IMR-90 (cell line): ENCODE data around the gene PLCL2. TPM values are rescaled to one million over a fixed set of nuclear protein-coding genes. Genes with fewer than 3 reads are reported as not detected.

Experiments used
- ATAC-seq: fragments of 200-7000 bp; cut with Tn5 transposase; 2 replicates; pipeline ENCODE4 v1.9.1; 2020; ENCODE audit warnings: low read depth, mild to moderate bottlenecking, moderate library complexity
- BruUV-seq: library from RNA; stranded (reverse); fragments of 400-500 nt; replicated peaks from 2 replicates; lab custom pipeline; 2021; lab: Mats Ljungman, UMichigan
- CTCF ChIA-PET: fragments of 300-600 bp; formaldehyde crosslinking; extraction: SDS; loops from one replicate; lab custom pipeline; 2021; ENCODE audit warnings: antibody characterized with exemption; lab: Yijun Ruan, JAX
- POLR2A ChIA-PET: fragments of 300-600 bp; sonication (Branson Sonifier 250); formaldehyde crosslinking; loops from one replicate; lab custom pipeline; 2022; ENCODE audit warnings: antibody characterized with exemption; ENCODE audit not compliant: unreplicated experiment; lab: Charles Lee
- DNase-seq: peaks from one replicate; pipeline ENCODE4 v3.0.0; 2013
- H2AFZ ChIP-seq: replicated peaks from 2 replicates; pipeline ENCODE3; 2013; ENCODE audit warnings: low read length, mild to moderate bottlenecking; ENCODE audit not compliant: poor library complexity
- H2AK5ac ChIP-seq: 2 replicates; pipeline ENCODE4 v1.6.1; 2013; ENCODE audit warnings: low read depth, low read length, inconsistent platforms
- H2AK9ac ChIP-seq: replicated peaks from 2 replicates; pipeline ENCODE3; 2013; ENCODE audit warnings: mild to moderate bottlenecking, low read depth, low read length, moderate library complexity; ENCODE audit not compliant: poor library complexity
- H2BK120ac ChIP-seq: 2 replicates; pipeline ENCODE4 v1.6.1; 2013; ENCODE audit warnings: low read depth, low read length, inconsistent platforms
- H2BK15ac ChIP-seq: 3 replicates; pipeline ENCODE4 v1.6.1; 2013; ENCODE audit warnings: low read depth, low read length, inconsistent platforms
- H2BK20ac ChIP-seq: 2 replicates; pipeline ENCODE4 v1.6.1; 2013; ENCODE audit warnings: low read depth, mild to moderate bottlenecking, inconsistent platforms, low read length, moderate library complexity
- H2BK5ac ChIP-seq: 2 replicates; pipeline ENCODE4 v1.6.1; 2013; ENCODE audit warnings: mild to moderate bottlenecking, low read depth, low read length, inconsistent platforms; ENCODE audit not compliant: poor library complexity, severe bottlenecking
- H3K14ac ChIP-seq: replicated peaks from 2 replicates; pipeline ENCODE4 v1.6.1; 2013; ENCODE audit warnings: low read depth, low read length, inconsistent platforms
- H3K18ac ChIP-seq: 2 replicates; pipeline ENCODE4 v1.6.1; 2013; ENCODE audit warnings: low read depth, low read length, control low read depth
- H3K23ac ChIP-seq: 2 replicates; pipeline ENCODE4 v1.6.1; 2013; ENCODE audit warnings: low read depth, low read length, inconsistent platforms
- H3K27ac ChIP-seq: 2 replicates; pipeline ENCODE4 v1.5.1; 2013; ENCODE audit warnings: mild to moderate bottlenecking, control low read depth, low read length; ENCODE audit not compliant: insufficient read depth
- H3K27me3 ChIP-seq: 2 replicates; pipeline ENCODE4 v1.6.1; 2013; ENCODE audit warnings: low read length; ENCODE audit not compliant: control insufficient read depth, insufficient read depth
- H3K36me3 ChIP-seq: 2 replicates; pipeline ENCODE4 v1.6.1; 2013; ENCODE audit warnings: low read length, mixed read lengths; ENCODE audit not compliant: control insufficient read depth, insufficient read depth
- H3K4ac ChIP-seq: 2 replicates; pipeline ENCODE4 v1.6.1; 2013; ENCODE audit warnings: low read depth, low read length, inconsistent platforms
- H3K4me1 ChIP-seq: 2 replicates; pipeline ENCODE4 v1.6.1; 2013; ENCODE audit warnings: low read length, mixed read lengths; ENCODE audit not compliant: control insufficient read depth, insufficient read depth
- H3K4me2 ChIP-seq: 2 replicates; pipeline ENCODE4 v1.6.1; 2013; ENCODE audit warnings: low read depth, mild to moderate bottlenecking, control low read depth, low read length, moderate library complexity
- H3K4me3 ChIP-seq: 2 replicates; pipeline ENCODE4 v1.5.1; 2013; ENCODE audit warnings: low read depth, mild to moderate bottlenecking, control low read depth, low read length, moderate library complexity; ENCODE audit not compliant: insufficient read depth
- H3K56ac ChIP-seq: 2 replicates; pipeline ENCODE4 v1.6.1; 2013; ENCODE audit warnings: low read length, inconsistent platforms; ENCODE audit not compliant: insufficient read depth; ENCODE audit errors: extremely low read depth
- H3K79me1 ChIP-seq, 2 experiments: 2 replicates each; pipeline ENCODE4 v1.6.1; 2013; ENCODE audit warnings: low read length in 2 of 2, inconsistent platforms in 1 of 2, low read depth in 1 of 2
- H3K9ac ChIP-seq: 2 replicates; pipeline ENCODE4 v1.6.1; 2013; ENCODE audit warnings: low read depth, low read length, control low read depth
- H3K9me1 ChIP-seq: 2 replicates; pipeline ENCODE4 v1.6.1; 2013; ENCODE audit warnings: low read length, inconsistent platforms; ENCODE audit not compliant: insufficient read depth
- H3K9me3 ChIP-seq: 2 replicates; pipeline ENCODE4 v1.6.1; 2013; ENCODE audit warnings: low read length; ENCODE audit not compliant: control insufficient read depth, insufficient read depth
- H4K20me1 ChIP-seq: 2 replicates; pipeline ENCODE4 v1.6.1; 2013; ENCODE audit warnings: low read length, inconsistent platforms; ENCODE audit not compliant: insufficient read depth
- H4K5ac ChIP-seq: 2 replicates; pipeline ENCODE4 v1.6.1; 2013; ENCODE audit warnings: mild to moderate bottlenecking, low read depth, low read length, control low read depth
- H4K8ac ChIP-seq, 2 experiments: 2 replicates each; pipeline ENCODE4 v1.6.1; 2013; ENCODE audit warnings: low read depth in 2 of 2, low read length in 2 of 2, control low read depth in 1 of 2, inconsistent platforms in 1 of 2
- H4K91ac ChIP-seq: 2 replicates; pipeline ENCODE4 v1.6.1; 2013; ENCODE audit warnings: low read depth, low read length, inconsistent platforms; ENCODE audit not compliant: insufficient read depth
- CEBPB ChIP-seq: IDR thresholded peaks from 2 replicates; pipeline ENCODE4 v1.6.1; 2012; ENCODE audit warnings: low read depth, low read length, improper control_type of control experiment
- FOS ChIP-seq: fragments of 150-350 bp; IDR thresholded peaks from 2 replicates; pipeline ENCODE4 v1.6.1; 2016; ENCODE audit warnings: low read depth, low read length
- MAZ ChIP-seq: IDR thresholded peaks from 2 replicates; pipeline ENCODE4 v1.6.1; 2012; ENCODE audit warnings: low read depth, mild to moderate bottlenecking, low read length, improper control_type of control experiment, moderate library complexity, borderline replicate concordance
- NFE2L2 ChIP-seq: fragments of 150-350 bp; IDR thresholded peaks from 2 replicates; pipeline ENCODE4 v1.6.1; 2016; ENCODE audit warnings: low read depth, mild to moderate bottlenecking, low read length
- POLR2A ChIP-seq: IDR thresholded peaks from 2 replicates; pipeline ENCODE4 v1.6.1; 2012; ENCODE audit warnings: mild to moderate bottlenecking, low read depth, low read length
- RAD21 ChIP-seq: IDR thresholded peaks from 2 replicates; pipeline ENCODE4 v1.6.1; 2012; ENCODE audit warnings: low read length, improper control_type of control experiment
- RFX5 ChIP-seq: IDR thresholded peaks from 2 replicates; pipeline ENCODE4 v1.8.0; 2012; ENCODE audit warnings: low read depth, mild to moderate bottlenecking, low read length, moderate library complexity
- SMC3 ChIP-seq: fragments of 150-350 bp; IDR thresholded peaks from 2 replicates; pipeline ENCODE4 v1.6.1; 2016; ENCODE audit warnings: low read depth, mild to moderate bottlenecking, antibody characterized with exemption, low read length, moderate library complexity
- WGBS, 2 experiments: methylation state at CpG; one replicate each; pipeline versions ENCODE4 v1.1.5 to v1.1.7; 2013; ENCODE audit warnings: missing lambda C conversion rate in 2 of 2; ENCODE audit not compliant: insufficient read length in 1 of 2; ENCODE audit errors: extremely low coverage in 2 of 2; 5-methylcytosine and 5-hydroxymethylcytosine counted together
- dilution Hi-C: fragments of 300-500 bp; cut with HindIII; formaldehyde crosslinking; loops from one replicate; pipeline ENCODE4 v1.14.3; 2018; ENCODE audit warnings: low sequenced_read_pairs; ENCODE audit not compliant: unreplicated experiment
- in situ Hi-C: fragments of 300-500 bp; cut with MboI; formaldehyde crosslinking; loops from 3 replicates; pipeline ENCODE4 v1.14.3; 2019; ENCODE audit warnings: low sequenced_read_pairs, inconsistent platforms, mixed read lengths
- intact Hi-C: fragments of 100-400 bp; cut with micrococcal nuclease; formaldehyde crosslinking; loops from 2 replicates; pipeline ENCODE4 v1.10.0; 2022
- polyA plus RNA-seq, 3 experiments: library from polyadenylated mRNA; depleted of rRNA; stranded (reverse); fragments of >200 nt; gene quantifications; 2 replicates each; pipeline ENCODE4 v1.2.3, GENCODE V29; 2012; ENCODE audit warnings: low replicate concordance in 1 of 3
- total RNA-seq: library from RNA; depleted of rRNA; stranded (reverse); fragments of >200 nt; gene quantifications from 2 replicates; pipeline ENCODE4 v1.2.3, GENCODE V29; 2012
- TF ChIP-seq, protein P1 (sequence below): conservative IDR thresholded peaks from 2 replicates; pipeline ENCODE4 v1.5.1; 2012; ENCODE audit warnings: mild to moderate bottlenecking, low read depth, low read length, improper control_type of control experiment
- TF ChIP-seq, protein P2 (sequence below): fragments of 150-350 bp; IDR thresholded peaks from 2 replicates; pipeline ENCODE4 v1.6.1; 2017; ENCODE audit warnings: mild to moderate bottlenecking, antibody characterized with exemption, low read length, low read depth

PLCL2 gene
- total and polyA plus RNA-seq, 2 of the 4 experiments (the other 2 are of a cell fraction): 0.92 to 3.8 TPM

DNA sequence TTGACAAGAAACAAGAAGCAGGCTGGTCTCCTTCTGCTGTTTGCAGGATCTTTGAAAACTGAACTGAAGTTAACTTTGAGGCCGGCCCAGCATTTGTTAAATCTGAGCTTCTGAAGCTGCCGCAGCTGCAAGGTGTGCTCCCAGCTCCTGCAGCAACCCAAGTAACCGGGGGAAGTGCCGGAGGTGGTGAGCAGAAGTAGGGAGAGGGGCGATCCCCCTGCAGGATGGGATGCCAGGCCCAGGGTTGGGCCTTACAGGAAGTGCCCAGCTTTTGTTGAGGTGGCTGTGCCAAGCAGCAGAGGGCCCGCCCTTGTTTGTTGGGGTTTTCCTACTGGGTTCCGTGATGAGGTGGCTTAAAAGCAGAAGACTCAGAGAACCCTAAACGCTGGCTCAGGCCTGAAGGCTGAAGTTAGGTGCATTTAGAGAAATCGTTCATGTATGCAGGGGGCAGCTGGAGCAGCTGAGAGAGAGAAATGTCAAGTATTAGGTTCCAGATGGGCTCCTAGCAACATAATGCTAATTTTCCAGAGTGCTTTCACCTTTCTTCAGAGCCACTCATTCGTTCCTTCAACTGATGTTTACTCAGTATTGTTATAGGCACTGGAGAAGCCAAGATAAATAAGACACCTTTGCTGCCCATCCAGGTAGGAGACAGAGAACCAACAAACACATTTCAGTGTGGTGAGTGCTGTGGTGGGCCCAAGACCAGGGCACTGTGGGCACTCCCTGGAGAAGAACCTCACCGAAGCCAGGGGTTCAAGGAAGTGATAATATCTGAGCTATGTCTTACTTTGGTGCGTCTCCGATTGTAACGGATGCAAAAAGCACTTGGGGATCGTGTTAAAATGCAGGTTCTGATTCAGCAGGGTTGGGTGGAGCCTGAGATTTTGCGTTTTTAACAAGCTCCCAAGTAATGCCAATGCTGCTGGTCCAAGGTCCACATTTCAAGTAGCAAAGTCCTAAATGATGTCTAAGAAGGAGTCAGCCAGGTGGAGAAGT lies 42.2 kb upstream of the PLCL2 start:
- H3K9me1 ChIP-seq: no peaks in the 10 kb centered on the region
- H3K9me3 ChIP-seq: no peaks in the 10 kb centered on the region
- no peaks in the 10 kb centered on the region for H4K20me1 ChIP-seq
- H2BK5ac ChIP-seq: no peak overlapping the region
- no peak overlapping the region for H3K56ac ChIP-seq
- ATAC-seq: no peak
- H3K79me1 ChIP-seq: no peaks in the 10 kb centered on the region
- peaks cover 2% of the 10 kb centered on the region for H3K27me3 ChIP-seq
- no peak overlapping the region for H3K14ac ChIP-seq
- H3K4me1 ChIP-seq: no peaks in the 10 kb centered on the region
- no peak overlapping the region for H2BK20ac ChIP-seq
- no peak overlapping the region for H2AK5ac ChIP-seq
- H3K4me2 ChIP-seq: no peak overlapping the region
- CTCF ChIA-PET: no interaction called here
- WGBS, 2 experiments: 67% methylated on average over 2 of the region's 16 CpGs; no CpG with 5 or more reads in 1 of the 2 experiments
- H2BK120ac ChIP-seq: no peak overlapping the region
- BruUV-seq: no TSS peak
- H3K4me3 ChIP-seq: no peak overlapping the region
- TF ChIP-seq, protein P1, sequence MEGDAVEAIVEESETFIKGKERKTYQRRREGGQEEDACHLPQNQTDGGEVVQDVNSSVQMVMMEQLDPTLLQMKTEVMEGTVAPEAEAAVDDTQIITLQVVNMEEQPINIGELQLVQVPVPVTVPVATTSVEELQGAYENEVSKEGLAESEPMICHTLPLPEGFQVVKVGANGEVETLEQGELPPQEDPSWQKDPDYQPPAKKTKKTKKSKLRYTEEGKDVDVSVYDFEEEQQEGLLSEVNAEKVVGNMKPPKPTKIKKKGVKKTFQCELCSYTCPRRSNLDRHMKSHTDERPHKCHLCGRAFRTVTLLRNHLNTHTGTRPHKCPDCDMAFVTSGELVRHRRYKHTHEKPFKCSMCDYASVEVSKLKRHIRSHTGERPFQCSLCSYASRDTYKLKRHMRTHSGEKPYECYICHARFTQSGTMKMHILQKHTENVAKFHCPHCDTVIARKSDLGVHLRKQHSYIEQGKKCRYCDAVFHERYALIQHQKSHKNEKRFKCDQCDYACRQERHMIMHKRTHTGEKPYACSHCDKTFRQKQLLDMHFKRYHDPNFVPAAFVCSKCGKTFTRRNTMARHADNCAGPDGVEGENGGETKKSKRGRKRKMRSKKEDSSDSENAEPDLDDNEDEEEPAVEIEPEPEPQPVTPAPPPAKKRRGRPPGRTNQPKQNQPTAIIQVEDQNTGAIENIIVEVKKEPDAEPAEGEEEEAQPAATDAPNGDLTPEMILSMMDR: no peak
- TF ChIP-seq FOS (no peak), POLR2A (no peak), SMC3 (no peak), CEBPB (no peak), NFE2L2 (no peak), RFX5 (no peak), MAZ (no peak), RAD21 (no peak)
- TF ChIP-seq, protein P2, sequence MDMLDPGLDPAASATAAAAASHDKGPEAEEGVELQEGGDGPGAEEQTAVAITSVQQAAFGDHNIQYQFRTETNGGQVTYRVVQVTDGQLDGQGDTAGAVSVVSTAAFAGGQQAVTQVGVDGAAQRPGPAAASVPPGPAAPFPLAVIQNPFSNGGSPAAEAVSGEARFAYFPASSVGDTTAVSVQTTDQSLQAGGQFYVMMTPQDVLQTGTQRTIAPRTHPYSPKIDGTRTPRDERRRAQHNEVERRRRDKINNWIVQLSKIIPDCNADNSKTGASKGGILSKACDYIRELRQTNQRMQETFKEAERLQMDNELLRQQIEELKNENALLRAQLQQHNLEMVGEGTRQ: no peak
- no peak overlapping the region for H2BK15ac ChIP-seq
- intact Hi-C loops (no loop called here), in situ Hi-C loops (no loop called here), dilution Hi-C loops (no loop called here)
- H2AFZ ChIP-seq: no peak overlapping the region
- POLR2A ChIA-PET: no interaction called here
- no peak overlapping the region for H4K8ac ChIP-seq
- no peak overlapping the region for H3K9ac ChIP-seq
- no peak overlapping the region for H2AK9ac ChIP-seq
- H3K36me3 ChIP-seq: no peaks in the 10 kb centered on the region
- H3K4ac ChIP-seq: no peak overlapping the region
- no peak for DNase-seq
- H4K91ac ChIP-seq: no peak overlapping the region
- no peak overlapping the region for H4K5ac ChIP-seq
- H3K23ac ChIP-seq: no peak overlapping the region
- H3K27ac ChIP-seq: no peak overlapping the region
- H3K18ac ChIP-seq: no peak overlapping the region
